T-helper 1 cell treated with Interleukin-12 subunit alpha and Interleukin-12 subunit beta and Interleukin-4 antibody, amounts not matched to agents 30 μg/mL and 1 μg/mL, for 36 hours (primary cell): ENCODE measurements around the gene DLG2.

Source experiments
- H3K27ac Mint-ChIP-seq: one replicate; pipeline ENCODE4 v1.8.0; 2021; ENCODE audit warnings: mild to moderate bottlenecking, mixed read lengths
- H3K27me3 Mint-ChIP-seq: one replicate; pipeline ENCODE4 v1.8.0; 2021; ENCODE audit warnings: low read depth, mixed read lengths
- H3K36me3 Mint-ChIP-seq: one replicate; pipeline ENCODE4 v1.8.0; 2021; ENCODE audit warnings: low read depth, mixed read lengths
- H3K4me1 Mint-ChIP-seq: one replicate; pipeline ENCODE4 v1.8.0; 2021; ENCODE audit warnings: low read depth, mixed read lengths
- H3K4me3 Mint-ChIP-seq: one replicate; pipeline ENCODE4 v1.8.0; 2021; ENCODE audit warnings: mild to moderate bottlenecking, moderate library complexity, mixed read lengths
- H3K9me3 Mint-ChIP-seq: one replicate; pipeline ENCODE4 v1.8.0; 2021; ENCODE audit warnings: mixed read lengths

The DLG2 gene

GRCh38 chr11:83691451-83691950 is 1935.6 kb downstream of the DLG2 start:
- no peaks in the 10 kb centered on the region for H3K36me3 Mint-ChIP-seq
- no peaks in the 10 kb centered on the region for H3K9me3 Mint-ChIP-seq
- no peak overlapping the region for H3K27ac Mint-ChIP-seq
- H3K4me1 Mint-ChIP-seq = no peaks in the 10 kb centered on the region
- no peak overlapping the region for H3K4me3 Mint-ChIP-seq
- H3K27me3 Mint-ChIP-seq = peaks cover 4% of the 10 kb centered on the region

- Mint-ChIP-seq H3K9me3 (no peaks in the 10 kb centered on the region), H3K27ac (no peak overlapping the region), H3K27me3 (peaks cover 4% of the 10 kb centered on the region), H3K4me3 (no peak overlapping the region), H3K4me1 (no peaks in the 10 kb centered on the region), H3K36me3 (no peaks in the 10 kb centered on the region)
These were observed 1937.9 kb downstream of the DLG2 start for GRCh38 chr11:83689144-83689780.

- no peak overlapping the region for H3K4me3 Mint-ChIP-seq
- H3K27me3 Mint-ChIP-seq = peaks cover 4% of the 10 kb centered on the region
These were observed 1939.4 kb downstream of the DLG2 start for GRCh38 chr11:83687787-83688186.

GRCh38 chr11:83685730-83686129 is 1941.4 kb downstream of the DLG2 start:
- Mint-ChIP-seq H3K36me3 (no peaks in the 10 kb centered on the region), H3K27ac (no peak overlapping the region)

More at GRCh38 chr11:83687787-83688186, 1939.4 kb downstream of the DLG2 start:
- Mint-ChIP-seq H3K27ac (no peak overlapping the region), H3K4me1 (no peaks in the 10 kb centered on the region), H3K9me3 (no peaks in the 10 kb centered on the region), H3K36me3 (no peaks in the 10 kb centered on the region)

GRCh38 chr11:83684071-83684470 is 1943.1 kb downstream of the DLG2 start:
- no peak overlapping the region for H3K4me3 Mint-ChIP-seq
- H3K4me1 Mint-ChIP-seq = no peaks in the 10 kb centered on the region
- peaks cover 4% of the 10 kb centered on the region for H3K27me3 Mint-ChIP-seq
- no peak overlapping the region for H3K27ac Mint-ChIP-seq
- no peaks in the 10 kb centered on the region for H3K36me3 Mint-ChIP-seq
- H3K9me3 Mint-ChIP-seq = no peaks in the 10 kb centered on the region

More at GRCh38 chr11:83685730-83686129, 1941.4 kb downstream of the DLG2 start:
- Mint-ChIP-seq H3K4me3 (no peak overlapping the region), H3K27me3 (peaks cover 4% of the 10 kb centered on the region), H3K9me3 (no peaks in the 10 kb centered on the region), H3K4me1 (no peaks in the 10 kb centered on the region)

GRCh38 chr11:83682611-83682973 is 1944.6 kb downstream of the DLG2 start:
- Mint-ChIP-seq H3K4me1 (no peaks in the 10 kb centered on the region), H3K27ac (no peak overlapping the region), H3K36me3 (no peaks in the 10 kb centered on the region), H3K9me3 (no peaks in the 10 kb centered on the region), H3K27me3 (peaks cover 8% of the 10 kb centered on the region), H3K4me3 (no peak overlapping the region)

GRCh38 chr11:83681906-83682610 is 1945.1 kb downstream of the DLG2 start:
- Mint-ChIP-seq H3K27me3 (peaks cover 8% of the 10 kb centered on the region), H3K4me3 (no peak overlapping the region), H3K4me1 (no peaks in the 10 kb centered on the region), H3K36me3 (no peaks in the 10 kb centered on the region), H3K27ac (no peak overlapping the region), H3K9me3 (no peaks in the 10 kb centered on the region)

GRCh38 chr11:83681031-83681781 is 1945.9 kb downstream of the DLG2 start:
- H3K36me3 Mint-ChIP-seq = no peaks in the 10 kb centered on the region

GRCh38 chr11:83680321-83680720 is 1946.8 kb downstream of the DLG2 start:
- Mint-ChIP-seq H3K4me1 (no peaks in the 10 kb centered on the region), H3K4me3 (no peak overlapping the region), H3K36me3 (no peaks in the 10 kb centered on the region), H3K9me3 (no peaks in the 10 kb centered on the region), H3K27me3 (peaks cover 8% of the 10 kb centered on the region), H3K27ac (no peak overlapping the region)

More at GRCh38 chr11:83681031-83681781, 1945.9 kb downstream of the DLG2 start:
- Mint-ChIP-seq H3K4me3 (no peak overlapping the region), H3K27me3 (peaks cover 8% of the 10 kb centered on the region), H3K9me3 (no peaks in the 10 kb centered on the region), H3K4me1 (no peaks in the 10 kb centered on the region), H3K27ac (no peak overlapping the region)

- Mint-ChIP-seq H3K36me3 (no peaks in the 10 kb centered on the region), H3K9me3 (no peaks in the 10 kb centered on the region), H3K27me3 (peaks cover 8% of the 10 kb centered on the region), H3K4me1 (no peaks in the 10 kb centered on the region), H3K4me3 (no peak overlapping the region), H3K27ac (no peak overlapping the region)
These were observed 1948.1 kb downstream of the DLG2 start for GRCh38 chr11:83678831-83679584.

GRCh38 chr11:83677730-83678129 is 1949.4 kb downstream of the DLG2 start:
- peaks cover 8% of the 10 kb centered on the region for H3K27me3 Mint-ChIP-seq

GRCh38 chr11:83676056-83676601 is 1951.0 kb downstream of the DLG2 start:
- Mint-ChIP-seq H3K4me1 (no peaks in the 10 kb centered on the region), H3K27ac (no peak overlapping the region), H3K9me3 (no peaks in the 10 kb centered on the region), H3K36me3 (no peaks in the 10 kb centered on the region), H3K4me3 (no peak overlapping the region), H3K27me3 (peaks cover 8% of the 10 kb centered on the region)

More at GRCh38 chr11:83677730-83678129, 1949.4 kb downstream of the DLG2 start:
- Mint-ChIP-seq H3K4me1 (no peaks in the 10 kb centered on the region), H3K36me3 (no peaks in the 10 kb centered on the region), H3K4me3 (no peak overlapping the region), H3K9me3 (no peaks in the 10 kb centered on the region), H3K27ac (no peak overlapping the region)

- Mint-ChIP-seq H3K4me1 (no peaks in the 10 kb centered on the region), H3K9me3 (no peaks in the 10 kb centered on the region), H3K27ac (no peak overlapping the region), H3K36me3 (no peaks in the 10 kb centered on the region), H3K4me3 (no peak overlapping the region), H3K27me3 (peaks cover 10% of the 10 kb centered on the region)
These were observed 1952.8 kb downstream of the DLG2 start for GRCh38 chr11:83674102-83674896.
